HCT116 (cell line): ENCODE measurements around the gene ITPR1. TPM values are rescaled to one million over a fixed set of nuclear protein-coding genes. Genes with fewer than 3 reads are reported as not detected.

Source experiments
- ATAC-seq: fragments of 200-7000 bp; cut with Tn5 transposase; 2 replicates; pipeline ENCODE4 v1.9.1; 2020; ENCODE audit warnings: mild to moderate bottlenecking, moderate library complexity
- BruUV-seq: library from RNA; stranded (reverse); fragments of 400-500 nt; replicated peaks from 2 replicates; lab custom pipeline; 2021; lab: Mats Ljungman, UMichigan
- CTCF ChIA-PET: fragments of 300-600 bp; sonication (Branson Sonifier 250); formaldehyde crosslinking; loops from one replicate; lab custom pipeline; 2021; ENCODE audit warnings: antibody characterized with exemption; lab: Charles Lee
- POLR2A ChIA-PET: fragments of 300-600, 350-600 bp; sonication (Branson Sonifier 250); formaldehyde crosslinking; loops from one replicate; lab custom pipeline; 2021; ENCODE audit warnings: antibody characterized with exemption; lab: Charles Lee
- RAD21 ChIA-PET, 2 experiments: fragments of 300-600 bp; sonication (Branson Sonifier 250); formaldehyde crosslinking; loops; one replicate each; lab custom pipeline; 2023; ENCODE audit warnings: low total read pairs in 2 of 2; ENCODE audit not compliant: uncharacterized antibody in 2 of 2, unreplicated experiment in 2 of 2, low non-redundant PET in 1 of 2; lab: Charles Lee
- DNase-seq: peaks from one replicate; pipeline ENCODE4 v3.0.0-alpha.2; 2010; ENCODE audit warnings: low read depth, low spot score
- H2AFZ ChIP-seq: fragments of 200-600 bp; shearing (Covaris generic), sonication (generic); 2 replicates; pipeline ENCODE4 v1.6.1; 2017; ENCODE audit warnings: low read depth, mixed run types, mixed read lengths, antibody characterized with exemption, low read length; ENCODE audit not compliant: poor library complexity, severe bottlenecking
- H3K27ac ChIP-seq: 2 replicates; pipeline ENCODE4 v1.5.1; 2012; ENCODE audit warnings: low read depth, low read length
- H3K27me3 ChIP-seq: fragments of 200-600 bp; sonication (generic); 2 replicates; pipeline ENCODE4 v1.6.1; 2016; ENCODE audit warnings: mixed run types, low read length, mixed read lengths; ENCODE audit not compliant: insufficient read depth
- H3K36me3 ChIP-seq, 2 experiments: fragments of 200-500 bp in 1 of 2; fragments of 200-600 bp in 1 of 2; sonication (Bioruptor generic) in 1 of 2; sonication (generic) in 1 of 2; 2 replicates each; pipeline versions ENCODE4 v1.5.1 to v1.6.1; 2014 to 2016; ENCODE audit warnings: low read length in 2 of 2, inconsistent platforms in 1 of 2, mixed read lengths in 1 of 2, mixed run types in 1 of 2; ENCODE audit not compliant: insufficient read depth in 2 of 2, control insufficient read depth in 1 of 2
- H3K4me1 ChIP-seq, 2 experiments: fragments of 200-600 bp in 1 of 2; sonication (generic) in 1 of 2; 2 replicates each; pipeline versions ENCODE4 v1.5.1 to v1.6.1; 2012 to 2017; ENCODE audit warnings: low read length in 2 of 2, inconsistent platforms in 1 of 2, mild to moderate bottlenecking in 1 of 2, mixed read lengths in 1 of 2, mixed run types in 1 of 2, moderate library complexity in 1 of 2; ENCODE audit not compliant: insufficient read depth in 2 of 2, control insufficient read depth in 1 of 2
- H3K4me2 ChIP-seq: fragments of 200-600 bp; sonication (generic); 2 replicates; pipeline ENCODE4 v1.6.1; 2017; ENCODE audit warnings: mixed run types, low read length, mixed read lengths
- H3K4me3 ChIP-seq, 2 experiments: fragments of 200-600 bp in 1 of 2; sonication (generic) in 1 of 2; replicated peaks in 1 of 2; 2 replicates each; pipeline ENCODE4 v1.5.1; 2011 to 2016; ENCODE audit warnings: low read length in 2 of 2, control low read depth in 1 of 2, low read depth in 1 of 2, mild to moderate bottlenecking in 1 of 2, mixed read lengths in 1 of 2, mixed run types in 1 of 2
- H3K79me2 ChIP-seq: fragments of 200-600 bp; sonication (generic); 2 replicates; pipeline ENCODE4 v1.6.1; 2017; ENCODE audit warnings: mild to moderate bottlenecking, mixed run types, low read length, moderate library complexity, mixed read lengths; ENCODE audit not compliant: insufficient read depth
- H3K9ac ChIP-seq: fragments of 200-600 bp; sonication (generic); 2 replicates; pipeline ENCODE4 v1.6.1; 2016; ENCODE audit warnings: low read length, mixed read lengths
- H3K9me2 ChIP-seq: fragments of 200-600 bp; sonication (generic), shearing (Covaris generic); 2 replicates; pipeline ENCODE4 v1.6.1; 2017; ENCODE audit warnings: mixed run types, mild to moderate bottlenecking, moderate library complexity; ENCODE audit not compliant: insufficient read depth
- H3K9me3 ChIP-seq, 2 experiments: fragments of 200-500 bp in 1 of 2; fragments of 200-600 bp in 1 of 2; sonication (Bioruptor generic) in 1 of 2; sonication (generic) in 1 of 2; 2 replicates each; pipeline ENCODE4 v1.6.1; 2014 to 2017; ENCODE audit warnings: low read length in 2 of 2, mixed read lengths in 2 of 2, inconsistent platforms in 1 of 2, low read depth in 1 of 2, mild to moderate bottlenecking in 1 of 2, mixed run types in 1 of 2, moderate library complexity in 1 of 2; ENCODE audit not compliant: control insufficient read depth in 1 of 2, insufficient read depth in 1 of 2
- H4K20me1 ChIP-seq: fragments of 200-600 bp; sonication (generic), shearing (Covaris generic); 2 replicates; pipeline ENCODE4 v1.6.1; 2017; ENCODE audit warnings: mixed run types, mild to moderate bottlenecking, moderate library complexity; ENCODE audit not compliant: insufficient read depth
- EZH2 ChIP-seq: fragments of 200-600 bp; sonication (generic); IDR thresholded peaks from 2 replicates; pipeline ENCODE4 v1.6.1; 2017; ENCODE audit warnings: antibody characterized with exemption, mixed run types
- EZH2phosphoT487 ChIP-seq: fragments of 200-600 bp; IDR thresholded peaks from 2 replicates; pipeline ENCODE4 v1.6.1; 2018; ENCODE audit warnings: antibody characterized with exemption, borderline replicate concordance
- POLR2AphosphoS5 ChIP-seq: IDR thresholded peaks from 2 replicates; pipeline ENCODE4 v1.6.1; 2011; ENCODE audit warnings: mild to moderate bottlenecking, low read depth, low read length, moderate library complexity
- RAD21 ChIP-seq: IDR thresholded peaks from 2 replicates; pipeline ENCODE4 v1.6.1; 2012; ENCODE audit warnings: low read depth, mild to moderate bottlenecking
- SP1 ChIP-seq: IDR thresholded peaks from 2 replicates; pipeline ENCODE4 v1.6.1; 2012; ENCODE audit warnings: low read depth
- TCF7L2 ChIP-seq: IDR thresholded peaks from 2 replicates; pipeline ENCODE4 v1.7.0; 2011; ENCODE audit warnings: borderline replicate concordance, inconsistent platforms; ENCODE audit not compliant: insufficient read depth, insufficient read length; ENCODE audit errors: extremely low read depth
- ZFX ChIP-seq: fragments of 450-650 bp; IDR thresholded peaks from 2 replicates; pipeline ENCODE4 v1.6.1; 2017
- intact Hi-C: fragments of 100-400 bp; cut with micrococcal nuclease; formaldehyde crosslinking; loops from 2 replicates; pipeline ENCODE4 v1.10.0; 2022
- total RNA-seq: library from RNA; stranded (reverse); gene quantifications from one replicate; pipeline ENCODE4 v1.2.1, GENCODE V29; 2021; ENCODE audit not compliant: unreplicated experiment
- TF ChIP-seq, protein P1 (sequence below): IDR thresholded peaks from 2 replicates; pipeline ENCODE4 v1.6.1; 2012; ENCODE audit warnings: low read depth
- TF ChIP-seq, protein P2 (sequence below): IDR thresholded peaks from 2 replicates; pipeline ENCODE4 v1.6.1; 2012
- TF ChIP-seq, protein P3 (sequence below): IDR thresholded peaks from 2 replicates; pipeline ENCODE4 v1.6.1; 2012

ITPR1 gene
- total RNA-seq, 1 experiment from 2014 or later: 9.2 TPM

DNA sequence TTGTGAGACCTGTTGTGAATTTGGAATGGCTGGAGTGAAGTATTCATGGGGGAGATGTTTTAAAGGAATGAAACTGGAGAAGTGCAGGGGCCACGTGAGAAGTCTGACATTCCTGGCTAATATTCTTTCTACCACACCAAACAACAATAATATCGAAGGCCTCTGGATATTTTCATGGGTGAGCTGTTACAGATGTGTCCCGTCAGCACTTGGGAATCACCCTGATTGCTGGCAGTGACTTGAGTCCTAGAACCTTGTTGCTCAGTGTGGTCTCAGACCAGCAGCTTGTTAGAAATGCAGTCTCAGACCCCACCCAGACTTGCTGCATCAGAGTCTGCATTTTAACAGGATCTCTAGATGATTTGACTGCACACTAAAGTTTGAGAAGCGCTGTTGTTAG is 113.8 kb downstream of the ITPR1 start:
- ChIA-PET RAD21 (no interaction called here), POLR2A (no interaction called here), CTCF (no interaction called here)
- no peaks in the 10 kb centered on the region for H3K79me2 ChIP-seq
- BruUV-seq: no TSS peak
- no peak overlapping the region for H2AFZ ChIP-seq
- no peak overlapping the region for H3K4me3 ChIP-seq
- H3K9me3 ChIP-seq: no peaks in the 10 kb centered on the region
- H3K36me3 ChIP-seq: no peaks in the 10 kb centered on the region
- H3K4me2 ChIP-seq: no peak overlapping the region
- no peak overlapping the region for H3K27ac ChIP-seq
- H3K4me1 ChIP-seq: no peaks in the 10 kb centered on the region
- no peak for DNase-seq
- H3K9me2 ChIP-seq: no peaks in the 10 kb centered on the region
- no peak overlapping the region for H3K9ac ChIP-seq
- 0 out of 2 replicates have a peak, but pooled peaks cover 4% of the 10 kb centered on the region for H3K27me3 ChIP-seq
- ATAC-seq: no peak
- intact Hi-C loops: no loop called here
- no peaks in the 10 kb centered on the region for H4K20me1 ChIP-seq
- TF ChIP-seq RAD21 (no peak), TCF7L2 (no peak), EZH2 (no peak)

DNA sequence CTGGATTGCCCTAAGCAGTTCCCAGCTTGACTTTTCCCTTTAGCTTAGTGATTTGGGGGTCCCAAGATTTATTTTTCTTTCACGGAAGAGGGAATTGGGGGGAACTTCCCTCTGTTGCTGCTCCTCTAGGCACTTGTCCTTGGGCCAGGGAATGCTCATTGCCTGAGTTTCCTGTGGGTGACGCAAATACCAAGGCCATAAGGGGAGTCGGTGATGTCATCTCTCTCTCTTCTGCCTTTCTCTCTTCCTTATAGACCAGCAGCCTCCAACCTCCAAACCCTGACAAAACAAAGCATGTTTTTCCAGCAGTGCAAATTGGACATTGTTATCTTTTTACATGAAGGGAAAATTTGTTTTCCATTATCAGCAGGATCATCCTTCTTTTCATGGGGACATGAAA is 120.2 kb downstream of the ITPR1 start:
- 0 out of 2 replicates have a peak, but pooled peaks cover 4% of the 10 kb centered on the region for H3K27me3 ChIP-seq

More for the DNA sequence above, 120.2 kb downstream of the ITPR1 start:
- RAD21 ChIA-PET: no interaction called here
- Histone ChIP-seq H3K4me2 (no peak overlapping the region), H3K4me3 (no peak overlapping the region), H3K9me2 (no peaks in the 10 kb centered on the region), H3K9ac (no peak overlapping the region), H2AFZ (no peak overlapping the region), H3K4me1 (no peaks in the 10 kb centered on the region), H3K27ac (no peak overlapping the region), H3K9me3 (no peaks in the 10 kb centered on the region), H3K36me3 (no peaks in the 10 kb centered on the region), H4K20me1 (no peaks in the 10 kb centered on the region), H3K79me2 (no peaks in the 10 kb centered on the region)
- intact Hi-C loops: no loop called here
- POLR2A ChIA-PET: no interaction called here
- CTCF ChIA-PET: no interaction called here
- TF ChIP-seq, protein P1, sequence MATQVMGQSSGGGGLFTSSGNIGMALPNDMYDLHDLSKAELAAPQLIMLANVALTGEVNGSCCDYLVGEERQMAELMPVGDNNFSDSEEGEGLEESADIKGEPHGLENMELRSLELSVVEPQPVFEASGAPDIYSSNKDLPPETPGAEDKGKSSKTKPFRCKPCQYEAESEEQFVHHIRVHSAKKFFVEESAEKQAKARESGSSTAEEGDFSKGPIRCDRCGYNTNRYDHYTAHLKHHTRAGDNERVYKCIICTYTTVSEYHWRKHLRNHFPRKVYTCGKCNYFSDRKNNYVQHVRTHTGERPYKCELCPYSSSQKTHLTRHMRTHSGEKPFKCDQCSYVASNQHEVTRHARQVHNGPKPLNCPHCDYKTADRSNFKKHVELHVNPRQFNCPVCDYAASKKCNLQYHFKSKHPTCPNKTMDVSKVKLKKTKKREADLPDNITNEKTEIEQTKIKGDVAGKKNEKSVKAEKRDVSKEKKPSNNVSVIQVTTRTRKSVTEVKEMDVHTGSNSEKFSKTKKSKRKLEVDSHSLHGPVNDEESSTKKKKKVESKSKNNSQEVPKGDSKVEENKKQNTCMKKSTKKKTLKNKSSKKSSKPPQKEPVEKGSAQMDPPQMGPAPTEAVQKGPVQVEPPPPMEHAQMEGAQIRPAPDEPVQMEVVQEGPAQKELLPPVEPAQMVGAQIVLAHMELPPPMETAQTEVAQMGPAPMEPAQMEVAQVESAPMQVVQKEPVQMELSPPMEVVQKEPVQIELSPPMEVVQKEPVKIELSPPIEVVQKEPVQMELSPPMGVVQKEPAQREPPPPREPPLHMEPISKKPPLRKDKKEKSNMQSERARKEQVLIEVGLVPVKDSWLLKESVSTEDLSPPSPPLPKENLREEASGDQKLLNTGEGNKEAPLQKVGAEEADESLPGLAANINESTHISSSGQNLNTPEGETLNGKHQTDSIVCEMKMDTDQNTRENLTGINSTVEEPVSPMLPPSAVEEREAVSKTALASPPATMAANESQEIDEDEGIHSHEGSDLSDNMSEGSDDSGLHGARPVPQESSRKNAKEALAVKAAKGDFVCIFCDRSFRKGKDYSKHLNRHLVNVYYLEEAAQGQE: no peak
- TF ChIP-seq ZFX (no peak), EZH2 (no peak), SP1 (no peak), RAD21 (no peak), EZH2phosphoT487 (no peak), POLR2AphosphoS5 (no peak), TCF7L2 (no peak)
- TF ChIP-seq, protein P2, sequence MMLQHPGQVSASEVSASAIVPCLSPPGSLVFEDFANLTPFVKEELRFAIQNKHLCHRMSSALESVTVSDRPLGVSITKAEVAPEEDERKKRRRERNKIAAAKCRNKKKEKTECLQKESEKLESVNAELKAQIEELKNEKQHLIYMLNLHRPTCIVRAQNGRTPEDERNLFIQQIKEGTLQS: no peak
- TF ChIP-seq, protein P3, sequence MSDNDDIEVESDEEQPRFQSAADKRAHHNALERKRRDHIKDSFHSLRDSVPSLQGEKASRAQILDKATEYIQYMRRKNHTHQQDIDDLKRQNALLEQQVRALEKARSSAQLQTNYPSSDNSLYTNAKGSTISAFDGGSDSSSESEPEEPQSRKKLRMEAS: no peak
- BruUV-seq: no TSS peak
- ATAC-seq: no peak
- DNase-seq: no peak
